GM18502 (cell line): ENCODE results near the gene NELFCD.
"Not testable (repeated sequence)": the region's sequence is repeated elsewhere in the genome, so short reads cannot be mapped to it uniquely, and the experiment has no call there.

Experiments used
- ATAC-seq: cut with Tn5 transposase; IDR thresholded peaks from one replicate; pipeline ENCODE4 v1.9.1; 2021; ENCODE audit warnings: mild to moderate bottlenecking; ENCODE audit not compliant: unreplicated experiment, poor library complexity

NELFCD gene, protein sequence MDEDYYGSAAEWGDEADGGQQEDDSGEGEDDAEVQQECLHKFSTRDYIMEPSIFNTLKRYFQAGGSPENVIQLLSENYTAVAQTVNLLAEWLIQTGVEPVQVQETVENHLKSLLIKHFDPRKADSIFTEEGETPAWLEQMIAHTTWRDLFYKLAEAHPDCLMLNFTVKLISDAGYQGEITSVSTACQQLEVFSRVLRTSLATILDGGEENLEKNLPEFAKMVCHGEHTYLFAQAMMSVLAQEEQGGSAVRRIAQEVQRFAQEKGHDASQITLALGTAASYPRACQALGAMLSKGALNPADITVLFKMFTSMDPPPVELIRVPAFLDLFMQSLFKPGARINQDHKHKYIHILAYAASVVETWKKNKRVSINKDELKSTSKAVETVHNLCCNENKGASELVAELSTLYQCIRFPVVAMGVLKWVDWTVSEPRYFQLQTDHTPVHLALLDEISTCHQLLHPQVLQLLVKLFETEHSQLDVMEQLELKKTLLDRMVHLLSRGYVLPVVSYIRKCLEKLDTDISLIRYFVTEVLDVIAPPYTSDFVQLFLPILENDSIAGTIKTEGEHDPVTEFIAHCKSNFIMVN

DNA sequence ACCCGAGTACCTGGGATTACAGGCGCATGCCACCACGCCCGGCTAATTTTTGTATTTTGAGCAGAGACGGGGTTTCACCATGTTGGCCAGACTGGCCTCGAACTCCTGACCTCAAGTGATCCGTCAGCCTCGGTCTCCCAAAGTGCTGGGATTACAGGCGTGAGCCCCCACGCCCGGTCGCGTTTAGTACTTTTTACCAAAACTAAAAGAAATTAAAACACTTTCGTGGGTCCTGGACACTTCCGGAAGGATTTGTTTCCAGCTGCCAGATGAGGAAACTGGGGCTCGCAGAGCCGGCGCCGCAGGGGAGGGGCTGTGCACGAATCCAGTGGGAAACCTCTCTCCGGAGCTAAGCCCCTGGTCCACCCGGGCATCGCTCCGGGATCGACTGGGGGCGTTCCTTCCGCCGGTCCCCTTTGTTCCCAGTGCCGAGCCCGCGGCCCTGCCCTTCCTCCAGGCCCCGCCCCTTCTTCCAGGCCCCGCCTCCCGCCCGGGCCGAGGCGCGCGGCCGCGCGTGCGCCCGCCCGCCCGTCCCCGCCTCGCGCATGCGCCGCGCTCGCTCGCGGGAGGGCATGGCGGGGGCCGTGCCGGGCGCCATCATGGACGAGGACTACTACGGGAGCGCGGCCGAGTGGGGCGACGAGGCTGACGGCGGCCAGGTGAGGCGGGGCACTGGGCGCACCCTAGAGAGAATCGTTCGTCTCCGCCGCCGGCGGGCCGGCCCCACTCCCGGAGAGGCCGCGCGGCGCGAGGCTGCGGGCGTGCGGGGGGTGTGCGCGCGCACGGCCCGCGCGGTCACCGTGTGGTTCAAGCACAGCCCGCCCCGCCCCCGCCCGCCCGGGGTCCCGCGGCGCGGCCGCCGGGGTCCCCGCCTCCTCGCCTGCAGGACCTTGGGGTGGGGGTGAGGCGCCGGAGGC is at the start of gene NELFCD:
Gene NELFCD, plus strand, starts transcription at position 546 of the 917 bp plus-strand sequence. Its CDS starts 54 bp downstream, at position 600.
- peak; percentile 79 for ATAC-seq

DNA sequence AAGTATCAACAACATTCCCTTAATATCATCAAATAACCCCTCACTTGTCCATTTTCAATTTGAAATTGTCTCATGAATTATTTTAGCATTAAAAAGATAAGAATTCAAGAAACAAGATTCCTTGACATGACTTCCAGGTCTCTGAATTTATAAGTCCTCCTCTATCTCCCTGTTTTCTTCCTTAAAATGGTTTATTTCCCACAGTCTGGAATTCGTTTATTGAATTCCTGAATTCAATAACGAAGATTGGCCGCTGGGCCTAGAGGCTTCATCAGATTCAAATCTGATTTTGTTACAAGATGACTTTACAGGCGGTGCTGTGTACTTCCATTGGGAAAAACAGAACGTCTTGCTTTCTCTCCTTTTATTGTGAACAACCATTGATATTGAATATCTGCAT is 48.9 kb upstream of the NELFCD start:
- ATAC-seq: no peak

DNA sequence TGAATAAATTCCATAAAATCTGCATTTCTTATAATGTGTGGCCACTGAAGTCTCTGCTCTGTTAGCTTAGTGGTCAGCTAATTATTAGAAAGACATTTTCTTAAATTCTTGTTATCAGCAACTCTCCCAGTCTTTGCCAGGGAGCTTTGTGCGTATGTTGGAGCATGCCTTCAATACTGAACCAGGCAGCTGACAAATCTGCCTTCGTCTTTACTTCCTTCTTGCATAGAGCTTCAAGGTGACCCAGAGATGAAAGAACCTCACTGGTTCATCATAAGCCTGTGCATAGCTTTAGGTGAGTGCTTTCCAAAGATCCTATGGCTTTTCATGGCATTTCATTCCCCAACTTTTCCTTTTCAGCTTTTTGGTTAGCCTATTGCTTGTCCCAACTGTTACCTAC is 43.0 kb upstream of the NELFCD start:
- ATAC-seq: no peak

DNA sequence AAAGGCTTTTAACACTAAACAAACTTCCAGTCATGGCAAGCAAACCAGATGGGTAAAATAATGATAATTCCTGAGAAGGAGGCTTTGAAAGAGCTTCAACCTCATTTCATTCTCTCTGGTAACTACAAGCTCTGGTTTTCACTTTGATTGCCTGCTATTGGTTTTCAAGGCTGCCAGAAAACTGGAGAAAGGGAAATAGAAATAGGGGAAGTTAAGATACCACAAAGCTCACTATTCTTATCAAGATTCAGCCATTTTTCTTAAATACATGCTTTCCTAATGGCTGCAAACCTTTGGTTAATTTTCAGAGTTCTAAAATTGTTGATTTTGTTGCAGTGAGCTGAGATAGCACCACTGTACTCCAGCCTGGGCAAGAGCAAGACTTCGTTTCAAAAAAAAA is 42.5 kb upstream of the NELFCD start:
- no peak for ATAC-seq

DNA sequence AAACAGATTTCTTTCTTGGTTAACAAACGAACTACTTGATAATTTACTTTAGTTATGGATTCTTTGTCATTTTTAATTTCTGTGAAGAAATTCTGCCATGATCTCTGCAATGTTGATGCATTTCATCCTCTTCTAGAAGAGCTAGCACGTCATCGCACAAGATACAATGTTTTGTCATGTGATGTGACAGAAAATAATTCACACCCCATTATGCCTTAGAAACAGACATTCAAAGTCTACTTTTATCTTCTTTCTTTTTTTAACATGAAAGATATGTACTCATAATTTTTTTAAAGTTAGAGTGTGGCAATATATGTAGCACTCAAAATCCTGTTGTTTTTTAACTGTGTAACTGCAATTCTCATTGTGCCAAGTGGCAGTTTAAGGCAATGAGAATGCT is 39.6 kb upstream of the NELFCD start:
- ATAC-seq: no peak

DNA sequence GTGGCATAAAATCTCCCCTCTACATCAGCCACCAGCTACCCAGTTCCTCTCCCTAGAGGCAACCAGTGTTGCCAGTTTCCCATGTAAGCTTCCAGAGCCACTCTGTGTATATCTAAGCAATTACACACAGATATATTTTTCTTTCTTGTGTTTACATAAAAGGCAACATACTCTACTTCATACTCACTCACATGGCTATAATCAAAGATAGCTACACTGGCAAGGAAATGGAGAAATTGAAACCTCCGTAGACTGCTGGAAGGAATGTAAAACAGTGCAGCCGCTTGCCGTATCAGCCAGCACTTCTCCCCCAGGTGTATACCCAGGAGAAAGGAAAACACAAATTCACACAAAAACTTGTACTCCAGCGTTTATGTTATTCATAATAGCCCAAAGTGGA is 38.5 kb upstream of the NELFCD start:
- no peak for ATAC-seq

DNA sequence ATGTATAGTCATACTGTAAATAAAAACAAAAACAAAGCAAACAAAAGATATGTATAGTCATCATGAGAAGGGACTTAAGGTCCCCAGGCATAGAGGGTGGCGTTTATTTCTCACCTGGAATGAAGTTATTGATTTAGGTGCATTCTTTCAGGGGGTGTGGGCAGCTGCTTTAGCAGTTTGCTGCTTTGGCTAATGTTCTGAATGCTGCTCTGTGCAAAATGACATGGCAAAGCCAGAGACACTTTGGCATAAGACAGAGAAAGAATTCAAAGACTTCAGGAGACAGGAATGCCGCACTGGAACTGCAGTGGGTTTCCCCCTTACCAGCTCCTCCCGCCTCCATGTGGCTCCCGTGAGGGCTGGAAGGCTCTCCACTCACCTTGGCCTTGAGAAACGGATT is 36.4 kb upstream of the NELFCD start:
- no peak for ATAC-seq

DNA sequence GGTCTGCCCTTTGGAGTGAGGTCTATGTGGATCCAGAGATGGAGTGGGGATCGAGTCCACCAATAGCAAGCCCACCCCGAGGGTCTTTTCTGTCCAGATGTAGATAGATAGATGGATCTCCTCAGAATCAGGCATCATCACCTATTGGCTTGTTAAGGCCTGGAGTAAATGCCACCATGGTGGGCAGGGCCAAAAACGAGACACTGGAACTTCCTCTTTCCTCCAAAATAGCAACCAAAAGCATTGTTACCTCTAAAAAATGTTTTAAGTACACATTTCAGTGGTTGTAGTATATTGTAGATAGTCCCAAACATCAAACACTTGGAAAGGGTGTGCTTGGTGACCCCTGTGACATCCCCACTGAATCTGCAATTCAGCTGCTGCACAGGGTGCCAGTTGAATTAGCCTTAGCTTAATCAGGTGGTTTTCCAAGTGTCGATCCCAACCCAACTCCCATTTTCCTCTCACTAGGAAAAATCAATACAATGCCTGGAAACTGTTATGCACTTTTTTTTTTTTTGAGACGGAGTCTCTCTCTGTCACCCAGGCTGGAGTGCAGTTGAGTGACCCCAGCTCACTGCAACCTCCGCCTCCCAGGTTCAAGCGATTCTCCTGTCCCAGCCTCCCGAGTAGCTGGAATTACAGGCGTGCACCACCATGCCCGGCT is 35.0 kb upstream of the NELFCD start:
- ATAC-seq: no peak

DNA sequence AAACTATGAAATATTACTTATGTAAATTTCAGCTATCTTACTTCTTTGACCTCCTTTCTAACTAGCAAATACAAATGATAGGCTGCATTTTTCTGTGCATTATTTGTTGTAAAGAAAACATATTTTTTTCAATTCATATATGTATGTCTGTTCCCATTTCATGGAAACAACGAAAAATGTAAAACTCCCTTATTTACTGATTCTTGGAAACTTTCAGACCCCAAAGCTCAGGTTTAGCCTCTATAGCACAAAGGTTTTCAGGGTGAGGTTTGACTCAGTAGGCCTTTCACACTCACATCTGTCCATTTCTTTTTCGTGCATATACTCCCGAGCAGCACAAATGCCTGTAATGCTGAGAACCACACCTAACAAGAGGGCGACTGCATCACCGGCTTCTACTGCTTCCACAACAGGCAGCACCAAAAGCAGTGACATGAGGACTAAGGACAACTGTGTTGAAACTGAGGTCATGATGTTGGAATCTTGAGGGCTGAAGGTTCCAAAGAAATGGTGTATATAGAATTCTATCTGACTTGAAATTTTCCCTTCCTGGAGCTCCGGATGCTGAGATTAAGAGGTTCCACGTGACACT is 33.2 kb upstream of the NELFCD start:
- ATAC-seq: not testable (repeated sequence)

DNA sequence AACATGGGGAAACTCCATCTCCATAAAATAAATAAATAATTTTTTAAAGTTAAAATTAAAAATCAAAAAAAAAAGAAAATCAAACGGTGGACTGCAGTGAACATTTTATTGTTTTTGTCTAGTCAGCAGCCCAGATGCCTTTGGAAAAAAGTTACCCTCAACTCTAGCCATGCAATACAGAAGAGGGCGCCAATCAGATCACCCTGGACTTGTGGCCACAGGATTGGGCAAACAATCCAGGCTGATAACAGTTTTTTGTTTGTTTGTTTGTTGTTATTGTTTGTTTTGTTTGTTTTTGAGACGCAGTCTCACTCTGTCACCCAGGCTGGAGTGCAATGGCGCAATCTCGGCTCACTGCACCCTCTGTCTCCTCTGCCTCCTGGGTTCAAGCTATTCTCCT is 30.5 kb upstream of the NELFCD start:
- no peak for ATAC-seq

DNA sequence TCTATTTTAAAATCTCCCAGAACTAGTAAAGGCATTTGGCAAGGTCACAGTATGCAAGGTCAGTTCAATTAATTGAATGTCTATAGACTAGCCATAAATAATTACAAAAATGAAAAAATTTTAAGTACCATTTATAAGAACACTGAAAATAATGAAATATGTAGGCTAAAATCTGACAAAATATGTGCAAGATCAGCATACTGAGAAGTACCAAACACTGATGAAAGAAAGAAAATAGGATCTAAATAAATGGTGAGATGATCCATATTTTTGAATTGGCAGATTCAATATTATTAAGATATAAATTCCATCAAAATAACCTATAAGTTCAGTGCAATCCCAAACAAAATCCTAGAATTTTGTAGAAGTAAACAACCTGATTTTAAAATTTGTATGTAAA is 28.0 kb upstream of the NELFCD start:
- ATAC-seq: no peak

DNA sequence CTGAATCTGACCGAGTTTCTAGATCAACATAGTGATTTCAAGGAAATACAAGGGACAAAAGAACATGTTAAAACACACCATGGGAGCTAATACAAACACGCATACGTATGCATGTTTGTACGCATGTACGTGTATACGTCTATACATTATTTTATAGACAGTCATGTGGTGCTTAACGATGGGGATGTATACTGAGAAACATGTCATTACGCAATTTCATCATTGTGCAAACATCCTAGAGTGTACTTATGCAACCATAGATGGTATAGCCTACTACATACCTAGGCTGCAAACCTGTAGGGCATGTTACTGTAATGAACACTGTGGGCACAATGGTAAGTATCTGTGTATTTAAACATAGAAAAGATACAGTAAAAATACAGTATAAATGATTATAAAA is 25.0 kb upstream of the NELFCD start:
- ATAC-seq: no peak

DNA sequence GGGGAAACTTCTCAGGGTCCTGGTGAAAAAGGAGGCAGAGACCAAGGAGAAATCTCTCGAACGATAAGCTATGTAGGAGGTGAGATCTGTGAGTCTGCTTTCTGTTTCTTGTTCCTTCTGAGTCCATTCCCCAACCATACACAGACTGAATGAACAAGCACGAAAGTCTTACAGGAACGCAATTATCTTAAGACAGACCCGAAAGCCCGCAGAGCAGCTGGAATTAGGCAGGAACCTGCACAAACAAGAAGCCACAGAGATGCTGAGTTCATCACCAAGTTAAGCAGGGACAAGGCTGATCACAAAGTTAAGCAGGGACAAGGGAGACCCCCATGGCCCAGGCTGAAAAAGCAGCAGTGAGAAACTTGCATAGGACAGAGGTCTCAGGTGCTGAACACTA is 21.4 kb upstream of the NELFCD start:
- ATAC-seq: no peak

DNA sequence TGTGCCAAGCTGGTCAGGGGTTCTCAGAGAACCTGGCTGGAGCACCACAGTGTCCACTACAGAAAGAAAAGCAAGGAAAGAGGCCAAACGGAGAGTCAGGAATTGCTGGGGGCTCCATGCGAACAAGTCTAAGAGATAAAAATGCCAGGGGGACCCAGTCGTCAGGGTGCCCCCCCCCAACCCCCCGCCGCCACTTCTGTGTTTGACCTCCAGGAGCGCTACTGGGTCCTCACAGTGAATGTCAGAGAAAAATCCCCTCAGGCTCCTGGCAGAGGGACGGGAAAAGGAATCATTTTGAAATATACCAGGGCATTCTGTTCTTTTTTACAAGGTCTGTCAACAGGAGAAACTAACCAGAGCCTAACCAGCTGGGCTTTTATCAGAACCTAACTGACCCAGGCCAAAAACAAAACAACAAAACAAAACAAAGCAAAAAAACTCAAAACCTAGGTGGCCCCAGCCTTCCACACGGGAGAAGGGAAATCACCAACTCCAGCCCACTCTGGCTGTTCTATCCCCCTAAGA is 17.9 kb upstream of the NELFCD start:
- no peak for ATAC-seq

DNA sequence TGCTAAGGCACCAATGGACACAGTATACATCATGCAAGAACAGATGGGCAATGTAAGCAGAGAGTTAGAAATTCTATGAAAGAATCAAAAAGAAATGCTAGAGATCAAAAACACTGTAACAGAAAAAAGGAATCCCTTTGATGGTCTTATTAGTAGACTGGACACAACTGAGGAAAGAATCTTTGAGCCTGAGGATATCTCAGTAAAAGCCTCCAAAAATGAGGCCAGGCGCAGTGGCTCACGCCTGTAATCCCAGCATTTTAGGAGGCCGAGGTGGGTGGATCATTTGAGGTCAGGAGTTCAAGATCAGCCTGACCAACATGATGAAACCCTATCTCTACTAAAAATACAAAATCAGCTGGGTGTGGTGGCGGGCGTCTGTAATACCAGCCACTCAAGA is 17.1 kb upstream of the NELFCD start:
- ATAC-seq: not testable (repeated sequence)

DNA sequence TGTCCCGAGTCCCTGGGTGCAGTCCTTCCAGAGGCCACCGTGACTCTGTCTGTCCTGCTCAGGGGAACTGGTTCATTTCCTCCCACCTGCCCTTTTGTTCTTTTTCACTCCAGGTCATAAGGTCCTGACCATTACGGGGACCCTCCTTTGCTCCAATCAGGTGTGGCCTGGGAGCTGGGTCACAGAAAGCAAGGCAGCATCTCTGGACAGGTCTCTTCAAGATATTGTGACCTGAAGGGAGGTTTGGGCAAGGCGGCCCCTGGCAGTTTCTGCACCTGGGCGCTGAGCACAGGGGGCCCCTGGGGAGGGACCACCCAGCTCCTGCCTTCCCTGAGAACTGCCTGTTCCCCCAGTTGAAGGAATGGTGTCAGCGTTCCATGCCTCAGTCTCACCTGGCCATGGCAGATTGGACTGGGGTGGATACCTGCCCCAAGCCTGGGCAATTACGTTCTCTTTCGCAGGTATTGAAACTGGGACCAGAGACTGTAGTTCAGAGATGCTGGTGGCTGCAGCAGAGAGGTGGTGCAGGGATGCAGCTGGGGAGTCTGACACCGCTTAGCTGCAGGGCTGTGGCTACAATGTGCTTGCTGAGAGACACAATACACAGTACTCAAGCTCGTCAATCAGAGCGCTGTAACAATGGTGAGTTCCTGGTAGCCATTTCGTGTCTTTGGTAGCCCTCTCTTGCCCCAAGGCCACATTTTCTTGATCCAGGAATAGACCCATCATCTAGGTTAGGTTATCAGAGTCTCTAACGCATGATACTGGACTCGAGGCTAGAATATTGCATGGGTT is 15.6 kb upstream of the NELFCD start:
- no peak for ATAC-seq

DNA sequence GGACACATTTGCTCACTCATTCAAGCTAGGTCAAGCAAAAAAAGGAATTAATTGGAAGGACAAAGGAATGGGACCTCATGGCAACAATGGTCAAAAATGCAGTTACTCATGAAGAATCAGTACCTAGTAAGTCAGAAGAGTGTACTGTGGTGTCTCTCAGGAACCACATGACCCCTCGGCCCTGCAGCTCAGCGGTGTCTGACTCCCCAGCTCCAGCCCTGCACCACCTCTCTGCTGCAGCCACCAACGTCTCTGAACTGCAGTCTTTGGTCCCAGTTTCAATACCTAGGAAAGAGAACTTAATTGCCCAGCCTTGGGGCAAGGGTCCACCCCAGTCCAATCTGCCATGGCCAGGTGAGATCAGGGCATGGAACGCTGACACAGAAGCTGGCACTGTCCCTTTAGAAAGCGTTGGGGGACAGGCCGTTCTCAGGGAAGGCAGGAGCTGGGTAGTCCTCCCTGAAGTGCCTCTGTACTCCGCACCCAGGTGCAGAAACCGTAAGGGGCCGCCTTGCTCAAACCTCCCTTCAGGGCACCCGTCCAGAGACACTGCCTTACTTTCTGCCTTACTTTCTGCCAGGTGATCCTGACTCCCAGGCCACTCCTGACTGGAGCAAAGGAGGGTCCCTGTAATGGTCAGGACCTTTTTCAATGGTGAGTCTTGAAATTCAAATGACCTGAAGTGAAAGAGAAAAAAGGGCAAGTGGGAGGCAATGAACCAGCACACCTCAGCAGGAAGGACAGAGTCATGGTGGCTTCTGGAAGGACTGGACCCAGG is 13.2 kb upstream of the NELFCD start:
- no peak for ATAC-seq

DNA sequence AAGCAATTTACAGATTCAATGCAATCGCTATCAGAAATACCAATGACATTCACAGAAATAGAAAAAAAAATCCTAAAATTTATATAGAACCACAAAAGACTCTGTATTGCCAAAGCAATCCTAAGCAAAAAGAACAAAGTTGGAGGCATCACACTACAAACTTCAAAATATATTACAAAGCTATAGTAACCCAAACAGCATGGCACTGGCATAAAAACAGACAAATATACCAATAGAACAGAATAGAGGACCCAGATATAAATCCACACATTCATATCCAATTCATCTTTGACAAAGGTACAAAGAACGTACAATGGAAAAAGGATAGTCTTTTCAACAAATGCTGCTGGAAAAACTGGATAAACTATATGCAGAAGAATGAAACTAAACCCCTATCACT is 11.6 kb upstream of the NELFCD start:
- ATAC-seq: no peak
